Skin of body (tissue), 2 donors: Measurements from ENCODE around the gene CEBPG. TPM values are rescaled to one million over a fixed set of nuclear protein-coding genes. Genes with fewer than 3 reads are reported as not detected.
A peak's percentile ranks its signal among the peaks of the same experiment; 100 is the strongest.

ENCODE experiments used
- DNase-seq: peaks from one replicate; lab custom pipeline; 2025; lab: John Stamatoyannopoulos, UW
- total RNA-seq: library from RNA; depleted of rRNA; stranded (reverse); fragments of >200 nt; gene quantifications from one replicate; pipeline ENCODE4 v1.2.3, GENCODE V29; 2014

The CEBPG gene
- total RNA-seq, 1 donor from 2014 or later: 34.8 TPM

GRCh38 chr19:33350538-33351309 is 22.8 kb upstream of the CEBPG start:
- DNase-seq: no peak

DNA sequence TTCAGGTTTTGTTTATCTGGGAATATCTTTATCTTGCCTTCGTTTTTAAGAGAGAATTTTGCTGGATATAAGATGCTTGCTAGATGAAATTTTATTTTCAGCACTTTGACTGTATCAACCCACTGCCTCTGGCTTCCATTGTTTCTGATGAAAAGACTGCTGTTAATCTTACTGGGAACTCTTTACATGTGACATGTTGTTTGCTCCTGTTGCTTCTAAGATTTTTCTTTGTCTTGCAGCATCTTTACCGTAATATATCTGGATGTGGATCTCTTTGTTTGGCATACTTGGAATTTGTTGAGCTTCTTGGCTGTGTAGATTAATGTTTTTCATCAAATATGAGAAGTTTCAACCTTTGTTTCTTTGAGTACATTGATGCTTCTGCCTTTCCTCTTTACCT is 18.0 kb upstream of the CEBPG start:
- DNase-seq: no peak

- DNase-seq: no peak
These were observed 16.0 kb upstream of the CEBPG start for GRCh38 chr19:33357556-33357955.

GRCh38 chr19:33358408-33358807 is 15.1 kb upstream of the CEBPG start:
- DNase-seq: no peak

- DNase-seq: no peak
These were observed 13.9 kb upstream of the CEBPG start for GRCh38 chr19:33359581-33359980.

DNA sequence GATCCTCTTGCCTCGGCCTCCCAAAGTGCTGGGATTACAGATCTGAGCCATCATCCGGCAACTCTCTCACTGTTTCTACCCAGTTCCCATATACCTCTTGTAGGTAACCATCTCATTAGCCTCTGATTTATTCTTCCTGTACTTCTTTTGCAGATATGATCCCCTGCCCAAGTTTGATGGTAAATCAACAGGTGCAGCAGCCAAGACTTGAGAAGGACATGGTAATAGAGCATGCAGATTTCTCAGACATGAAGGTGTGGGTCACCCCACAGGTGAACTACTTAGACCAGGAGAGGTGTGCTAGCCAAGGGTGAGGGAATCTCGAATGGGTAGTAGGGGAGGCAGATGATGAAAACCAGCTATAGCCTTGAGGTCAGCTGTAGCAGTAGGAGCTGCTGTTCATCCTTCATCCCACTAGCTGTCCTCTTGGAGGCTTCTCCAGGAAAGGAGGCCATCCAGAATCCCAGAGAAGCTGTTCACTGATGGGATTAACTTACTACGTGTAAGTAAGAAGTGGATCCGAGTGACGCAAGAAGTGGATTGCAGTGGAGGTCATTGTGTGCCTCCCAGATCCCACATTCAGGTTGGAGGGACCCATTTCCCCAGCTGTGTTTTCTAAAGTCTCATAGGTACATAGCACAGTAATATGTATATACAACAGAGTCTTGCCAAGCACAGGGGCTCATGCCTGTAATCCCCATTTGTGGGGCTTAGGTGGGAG is 10.8 kb upstream of the CEBPG start:
- no peak for DNase-seq

GRCh38 chr19:33363476-33363875 is 10.0 kb upstream of the CEBPG start:
- no peak for DNase-seq

DNA sequence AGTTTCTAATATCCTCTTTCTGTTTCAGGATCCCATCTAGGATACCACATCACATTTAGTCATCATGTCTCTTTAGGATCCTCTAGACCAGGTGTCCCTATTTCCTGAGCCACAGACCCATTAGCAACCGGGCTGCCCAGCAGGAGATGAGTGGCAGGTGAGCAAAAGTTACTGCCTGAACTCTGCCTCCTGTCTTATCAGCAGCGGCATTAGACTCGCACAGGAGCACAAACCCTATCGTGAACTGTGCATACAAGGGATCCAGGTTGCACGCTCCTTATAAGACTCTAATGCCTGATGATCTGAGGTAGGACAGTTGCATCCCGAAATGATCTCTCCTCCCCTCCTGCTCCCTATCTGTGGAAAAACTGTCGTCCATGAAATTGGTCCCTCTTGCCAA is 7.8 kb upstream of the CEBPG start:
- no peak for DNase-seq

- DNase-seq: no peak
These were observed 7.4 kb upstream of the CEBPG start for GRCh38 chr19:33366127-33366526.

GRCh38 chr19:33366897-33367296 is 6.6 kb upstream of the CEBPG start:
- no peak for DNase-seq

DNA sequence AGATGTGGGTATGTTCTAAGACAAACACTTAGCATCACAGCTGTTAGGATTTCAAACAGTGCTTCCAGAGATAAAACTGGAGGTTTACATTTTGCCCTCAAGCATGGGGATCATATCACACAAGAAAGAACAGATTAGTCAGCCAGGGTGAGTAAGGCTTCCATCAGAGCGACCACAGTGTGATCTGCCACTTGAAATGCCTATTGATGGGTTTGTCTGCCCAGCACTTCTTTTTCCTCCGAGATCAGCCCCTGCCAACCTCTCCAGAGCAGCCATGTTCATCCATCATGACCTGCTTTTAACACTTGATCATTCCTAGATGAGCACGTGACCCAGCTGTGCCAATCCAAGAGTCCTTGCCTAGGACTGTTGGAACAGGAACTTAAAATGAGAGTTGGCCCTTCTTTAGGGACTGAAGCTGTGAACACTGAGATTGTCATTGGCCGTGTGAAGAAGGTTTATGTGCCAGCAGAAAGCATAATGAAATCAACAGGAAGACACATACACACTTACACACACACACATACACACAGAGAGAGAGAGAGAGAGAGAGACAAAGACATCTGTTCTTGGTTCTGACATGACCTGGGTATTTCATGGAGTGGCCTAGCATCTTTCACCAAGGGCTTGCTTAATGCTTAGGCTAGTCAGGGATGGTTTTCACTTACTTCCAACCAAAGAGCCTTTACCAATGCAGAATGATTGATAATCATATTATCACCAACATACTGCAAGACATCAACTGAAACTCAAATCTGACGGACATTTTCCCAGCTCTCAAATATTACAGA is 5.2 kb upstream of the CEBPG start:
- no peak for DNase-seq

DNA sequence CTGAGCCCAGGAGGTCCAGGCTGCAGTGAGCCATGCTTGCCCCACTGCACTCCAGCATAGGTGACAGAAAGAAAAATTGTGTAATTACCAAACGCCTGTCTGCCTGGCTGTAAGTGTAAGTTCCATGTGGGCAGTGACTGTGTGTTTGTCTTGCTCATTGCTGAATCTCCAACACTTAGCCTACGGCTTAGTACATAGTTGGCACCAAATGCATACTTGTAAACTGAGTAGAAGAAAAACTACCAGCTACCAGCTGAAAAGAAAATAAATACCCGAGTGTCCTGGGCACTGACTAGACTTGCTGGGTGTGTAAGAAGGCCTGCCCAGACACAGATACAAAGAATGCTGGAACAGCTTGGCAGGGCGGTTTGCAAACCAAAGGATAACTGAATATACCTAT is 2.7 kb upstream of the CEBPG start:
- no peak for DNase-seq

- DNase-seq: peak; percentile 35
These were observed 766 bp downstream of the CEBPG start for GRCh38 chr19:33374236-33374714.

- no peak for DNase-seq
These were observed 1.8 kb downstream of the CEBPG start for GRCh38 chr19:33375156-33375836.

DNA sequence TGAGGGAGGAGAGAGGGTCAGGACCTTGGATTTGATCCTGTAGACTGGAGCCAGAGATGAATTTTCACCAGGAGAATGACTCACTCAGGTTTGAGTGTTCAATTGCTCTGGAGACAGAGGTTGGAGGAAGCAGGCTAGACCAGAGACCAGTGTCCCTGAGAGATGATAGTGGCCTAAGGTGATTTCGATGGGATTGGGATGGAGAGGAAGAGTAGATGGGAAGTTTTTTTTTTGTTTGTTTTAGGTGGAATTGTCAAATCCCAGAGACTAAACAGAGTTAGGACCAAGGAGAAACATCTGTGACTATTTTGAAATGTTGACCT is 2.3 kb downstream of the CEBPG start:
- no peak for DNase-seq

- DNase-seq: no peak
These were observed 2.9 kb downstream of the CEBPG start for GRCh38 chr19:33376423-33376822.

DNA sequence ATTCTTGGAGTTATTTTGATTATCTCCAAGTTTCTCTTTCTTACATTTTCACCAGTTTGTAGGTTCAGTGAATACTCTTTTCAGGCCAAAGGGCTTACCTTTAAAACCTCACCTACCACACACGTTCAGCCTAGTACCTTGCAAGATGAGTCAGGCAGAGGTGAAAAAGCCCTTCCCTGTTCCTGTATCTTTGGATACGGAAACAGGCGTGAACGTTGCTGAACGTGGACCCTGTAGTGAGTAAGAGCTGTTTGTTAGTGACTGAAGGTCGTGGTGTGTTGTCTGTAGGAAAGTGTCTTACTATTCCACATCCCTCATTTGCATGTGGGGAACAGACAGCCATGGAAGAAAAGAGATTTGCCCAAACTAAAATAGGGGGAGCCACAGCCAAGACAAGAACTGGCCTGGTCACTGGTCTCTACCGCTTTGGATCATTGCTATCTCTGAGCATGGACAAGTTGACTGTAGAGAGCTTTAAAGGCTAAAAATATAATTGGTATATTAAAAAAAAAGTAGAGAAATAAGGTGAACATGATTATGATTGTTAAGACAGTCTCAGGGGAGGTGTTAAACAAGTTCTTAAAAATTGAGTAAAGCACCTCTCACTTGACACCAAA is 3.5 kb downstream of the CEBPG start:
- DNase-seq: no peak

DNA sequence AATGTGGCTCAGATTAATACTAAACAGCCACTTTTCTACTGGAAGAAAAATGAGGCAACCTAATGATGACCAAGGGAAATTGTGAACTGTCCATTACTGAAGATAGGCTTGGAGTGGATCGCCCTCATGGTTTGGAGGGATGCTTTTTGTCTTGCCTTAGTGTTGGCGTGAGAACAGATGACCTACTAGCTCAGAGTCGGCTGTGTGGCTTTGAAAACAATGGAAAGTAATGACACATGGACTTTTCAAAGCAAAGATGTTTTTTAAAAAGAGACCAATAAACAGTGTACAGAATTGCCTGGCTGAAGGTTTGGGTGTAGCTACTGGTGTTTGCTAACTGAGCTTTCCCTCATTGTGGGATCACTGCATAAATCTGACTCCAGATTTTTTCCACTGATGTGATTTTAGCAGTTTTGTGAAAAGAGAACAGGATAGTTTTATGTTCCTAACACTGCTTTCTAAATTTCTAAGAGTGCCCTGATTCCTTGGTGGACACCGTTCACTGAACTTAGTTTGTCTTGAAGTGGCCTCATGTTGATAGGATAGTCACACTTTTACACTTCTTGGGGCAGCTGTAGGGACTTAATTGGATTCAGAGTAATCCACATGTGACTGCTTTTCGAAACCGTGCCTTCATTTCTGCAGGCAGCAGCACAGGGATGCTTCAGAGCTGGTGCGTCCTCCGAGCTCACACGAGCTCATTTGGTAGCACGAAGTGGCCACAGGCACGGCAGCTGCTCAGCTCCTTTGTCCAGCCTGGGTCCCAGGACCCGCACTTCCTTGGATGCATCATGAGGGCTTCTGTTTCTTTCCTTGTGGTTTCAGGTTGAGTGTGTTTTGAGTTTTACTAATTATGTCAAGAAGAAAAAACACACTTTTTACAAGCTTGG is 4.3 kb downstream of the CEBPG start:
- no peak for DNase-seq

GRCh38 chr19:33379151-33379829 is 5.8 kb downstream of the CEBPG start:
- DNase-seq: no peak

DNA sequence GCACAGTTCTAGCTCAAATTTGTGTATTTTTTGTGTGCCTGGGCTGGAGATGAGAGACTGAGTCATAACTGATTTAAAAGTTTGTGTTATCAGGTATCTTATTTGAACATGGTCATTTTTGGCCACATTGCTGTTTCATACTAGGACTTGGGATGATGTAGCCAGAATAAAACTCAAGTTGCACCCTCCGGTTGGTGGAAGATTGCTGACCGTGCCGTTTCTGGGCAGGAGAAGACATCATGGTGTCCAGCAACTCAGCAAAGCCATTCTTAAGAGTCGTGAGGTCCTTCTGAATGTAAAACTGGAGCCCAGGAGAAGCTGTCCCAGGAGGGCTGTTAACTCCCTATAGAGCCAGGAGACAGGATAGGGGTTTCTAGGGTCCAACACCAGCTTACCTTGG is 7.6 kb downstream of the CEBPG start:
- DNase-seq: no peak
